Measurements from ENCODE around the gene RBMS3.

Gene RBMS3

GRCh38 chr3:29751647-29752314 is 470.9 kb downstream of the RBMS3 start:
- TF ChIP-seq, protein P1, sequence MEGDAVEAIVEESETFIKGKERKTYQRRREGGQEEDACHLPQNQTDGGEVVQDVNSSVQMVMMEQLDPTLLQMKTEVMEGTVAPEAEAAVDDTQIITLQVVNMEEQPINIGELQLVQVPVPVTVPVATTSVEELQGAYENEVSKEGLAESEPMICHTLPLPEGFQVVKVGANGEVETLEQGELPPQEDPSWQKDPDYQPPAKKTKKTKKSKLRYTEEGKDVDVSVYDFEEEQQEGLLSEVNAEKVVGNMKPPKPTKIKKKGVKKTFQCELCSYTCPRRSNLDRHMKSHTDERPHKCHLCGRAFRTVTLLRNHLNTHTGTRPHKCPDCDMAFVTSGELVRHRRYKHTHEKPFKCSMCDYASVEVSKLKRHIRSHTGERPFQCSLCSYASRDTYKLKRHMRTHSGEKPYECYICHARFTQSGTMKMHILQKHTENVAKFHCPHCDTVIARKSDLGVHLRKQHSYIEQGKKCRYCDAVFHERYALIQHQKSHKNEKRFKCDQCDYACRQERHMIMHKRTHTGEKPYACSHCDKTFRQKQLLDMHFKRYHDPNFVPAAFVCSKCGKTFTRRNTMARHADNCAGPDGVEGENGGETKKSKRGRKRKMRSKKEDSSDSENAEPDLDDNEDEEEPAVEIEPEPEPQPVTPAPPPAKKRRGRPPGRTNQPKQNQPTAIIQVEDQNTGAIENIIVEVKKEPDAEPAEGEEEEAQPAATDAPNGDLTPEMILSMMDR (IDR thresholded peaks at IDR 0.05; ENCODE audit: control insufficient read depth, extremely low read depth, insufficient read depth) = no peak
- H3K4me3 ChIP-seq (ENCODE audit: low read depth, low read length) = no peak overlapping the region
- no peak for DNase-seq (ENCODE audit: low read depth)

GRCh38 chr3:29754346-29754745 is 473.5 kb downstream of the RBMS3 start:
- H3K4me3 ChIP-seq (ENCODE audit: low read depth, low read length) = no peak overlapping the region
- TF ChIP-seq, protein P1 (IDR thresholded peaks at IDR 0.05; ENCODE audit: control insufficient read depth, extremely low read depth, insufficient read depth) = no peak
- DNase-seq (ENCODE audit: low read depth) = no peak

GRCh38 chr3:29755416-29755815 is 474.5 kb downstream of the RBMS3 start:
- no peak overlapping the region for H3K4me3 ChIP-seq (ENCODE audit: low read depth, low read length)
- DNase-seq (ENCODE audit: low read depth) = no peak

GRCh38 chr3:29757054-29757777 is 476.3 kb downstream of the RBMS3 start:
- TF ChIP-seq, protein P1 (IDR thresholded peaks at IDR 0.05; ENCODE audit: control insufficient read depth, extremely low read depth, insufficient read depth) = no peak
- peak; percentile 11 for DNase-seq (ENCODE audit: low read depth)
- H3K4me3 ChIP-seq (ENCODE audit: low read depth, low read length) = no peak overlapping the region

More at GRCh38 chr3:29755416-29755815, 474.5 kb downstream of the RBMS3 start:
- TF ChIP-seq, protein P1 (IDR thresholded peaks at IDR 0.05; ENCODE audit: control insufficient read depth, extremely low read depth, insufficient read depth) = no peak

DNA sequence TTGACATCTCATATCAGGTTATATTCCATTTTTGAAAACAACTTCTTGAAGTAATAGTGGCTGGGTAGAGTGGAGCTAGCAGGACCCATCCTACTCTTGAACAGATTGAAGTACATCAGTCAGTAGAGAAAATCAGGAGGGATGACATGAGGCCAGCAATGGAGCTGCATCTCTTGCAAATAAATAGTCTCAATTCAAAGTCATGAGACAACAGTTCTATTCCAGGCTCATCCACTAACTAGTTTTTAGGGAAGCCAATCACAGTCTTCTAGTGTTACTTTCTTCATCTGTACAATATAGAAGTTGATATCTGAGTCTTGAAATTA is 477.2 kb downstream of the RBMS3 start:
- no peak for DNase-seq (ENCODE audit: low read depth)
- H3K4me3 ChIP-seq (ENCODE audit: low read depth, low read length) = no peak overlapping the region
- TF ChIP-seq, protein P1 (IDR thresholded peaks at IDR 0.05; ENCODE audit: control insufficient read depth, extremely low read depth, insufficient read depth) = no peak

GRCh38 chr3:29758434-29759322 is 477.8 kb downstream of the RBMS3 start:
- DNase-seq (ENCODE audit: low read depth) = no peak
- TF ChIP-seq, protein P1 (IDR thresholded peaks at IDR 0.05; ENCODE audit: control insufficient read depth, extremely low read depth, insufficient read depth) = no peak
- H3K4me3 ChIP-seq (ENCODE audit: low read depth, low read length) = no peak overlapping the region

All from LNCaP clone FGC (cell line).